Stimulated activated CD8-positive, alpha-beta memory T cell treated with anti-CD3 and anti-CD28 coated beads, Interleukin-15, amount 100 ng/mL, for 24 hours (primary cell): Measurements from ENCODE around the gene RNASEL.

Experiments used
- DNase-seq: peaks from one replicate; pipeline ENCODE4 v3.0.0-alpha.2; 2020; ENCODE audit warnings: low read depth

RNASEL gene

DNA sequence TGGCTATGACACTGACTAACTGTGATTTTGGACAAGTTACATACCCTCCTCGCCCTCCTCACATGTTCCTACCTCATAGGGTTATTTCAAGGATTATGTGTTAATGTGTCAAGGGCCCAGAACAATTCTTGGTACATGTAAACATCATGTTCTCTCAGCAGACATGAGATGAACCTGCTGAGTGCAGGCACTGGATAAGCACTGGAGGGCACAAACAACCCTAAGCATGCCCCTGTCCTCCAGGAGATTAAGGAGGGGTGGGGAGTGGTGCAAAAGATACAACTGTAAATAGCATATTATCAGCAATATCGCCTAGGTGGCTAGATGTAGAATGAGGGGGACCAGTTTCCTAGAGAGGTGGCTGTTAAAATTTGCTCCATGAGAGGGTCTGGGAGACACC is 32.9 kb upstream of the RNASEL start:
- DNase-seq = no peak

- no peak for DNase-seq
Measured at GRCh38 chr1:182620924-182621585, 32.0 kb upstream of the RNASEL start.

DNA sequence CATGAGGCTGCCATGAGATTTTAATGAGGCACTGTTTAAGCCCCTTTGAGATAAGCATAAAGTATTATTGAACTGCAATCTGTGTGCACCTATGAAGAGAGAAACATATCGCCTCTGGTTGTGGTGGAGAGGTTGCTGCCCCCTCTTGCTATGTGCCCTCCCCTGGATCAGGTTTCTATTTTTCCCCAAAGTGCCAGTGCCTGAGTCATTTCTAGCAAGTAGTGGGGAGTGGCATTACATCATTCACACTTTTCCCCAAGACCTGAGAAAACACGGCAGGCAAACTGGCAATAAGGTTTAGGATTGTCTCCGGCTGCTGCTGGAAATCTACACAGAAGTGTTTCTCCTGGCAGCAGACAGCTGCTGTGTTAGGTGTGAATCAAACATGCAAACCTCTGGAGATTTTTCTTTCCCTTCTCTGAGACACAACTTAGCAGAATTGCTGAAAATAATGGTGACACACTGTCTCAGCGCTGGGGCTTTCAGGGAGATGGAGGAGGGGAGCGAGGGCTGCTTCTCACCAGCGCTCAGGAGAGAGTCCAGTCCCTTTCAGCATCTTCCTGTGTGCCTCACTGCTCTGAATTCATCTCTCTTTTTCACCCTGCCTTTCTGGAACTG is 28.8 kb upstream of the RNASEL start:
- no peak for DNase-seq

- no peak for DNase-seq
Measured at GRCh38 chr1:182617014-182617429, 28.0 kb upstream of the RNASEL start.

DNA sequence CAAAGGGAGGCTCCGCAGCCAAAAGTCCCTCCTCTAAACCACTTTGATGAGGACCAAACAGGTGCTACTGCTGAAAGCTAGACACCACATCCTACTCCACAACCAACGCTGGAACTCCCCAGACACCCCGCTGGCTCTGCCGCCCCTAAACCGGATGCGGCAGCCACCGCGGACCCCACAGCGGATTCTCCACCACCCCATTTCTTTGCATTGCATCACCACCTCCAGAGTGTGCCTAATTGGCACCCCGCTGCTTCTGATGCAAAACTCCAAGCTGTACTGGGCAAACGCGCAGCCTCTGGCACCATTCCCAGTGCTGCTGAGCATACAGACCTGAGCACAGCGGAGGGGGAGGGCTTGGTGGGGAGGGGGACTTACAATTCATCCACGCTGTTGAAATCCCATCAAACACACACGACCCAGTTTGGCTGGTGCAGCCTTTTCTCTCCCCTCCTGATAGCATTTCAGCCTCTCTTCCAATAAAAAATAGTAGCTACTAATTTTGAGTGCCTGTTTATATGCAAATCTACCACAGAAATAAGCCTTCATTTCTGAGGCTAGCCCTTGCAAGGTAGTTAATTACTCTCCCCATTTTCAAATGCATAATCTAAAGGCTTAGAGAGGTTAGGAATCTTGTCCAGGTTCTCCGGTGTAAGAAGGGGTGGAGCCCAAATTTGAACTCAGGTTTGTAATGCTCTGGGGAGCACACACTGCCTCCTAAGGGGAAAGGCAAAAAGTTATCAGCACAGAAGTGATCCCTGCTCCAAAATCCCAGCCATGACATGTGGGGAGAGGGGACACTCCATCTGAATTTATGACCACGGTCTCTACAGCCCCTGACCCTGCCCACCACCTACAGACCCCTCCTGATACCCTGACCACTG is 27.3 kb upstream of the RNASEL start:
- peak; percentile 55 for DNase-seq

- DNase-seq = no peak
Measured at GRCh38 chr1:182615468-182616129, 26.5 kb upstream of the RNASEL start.

DNA sequence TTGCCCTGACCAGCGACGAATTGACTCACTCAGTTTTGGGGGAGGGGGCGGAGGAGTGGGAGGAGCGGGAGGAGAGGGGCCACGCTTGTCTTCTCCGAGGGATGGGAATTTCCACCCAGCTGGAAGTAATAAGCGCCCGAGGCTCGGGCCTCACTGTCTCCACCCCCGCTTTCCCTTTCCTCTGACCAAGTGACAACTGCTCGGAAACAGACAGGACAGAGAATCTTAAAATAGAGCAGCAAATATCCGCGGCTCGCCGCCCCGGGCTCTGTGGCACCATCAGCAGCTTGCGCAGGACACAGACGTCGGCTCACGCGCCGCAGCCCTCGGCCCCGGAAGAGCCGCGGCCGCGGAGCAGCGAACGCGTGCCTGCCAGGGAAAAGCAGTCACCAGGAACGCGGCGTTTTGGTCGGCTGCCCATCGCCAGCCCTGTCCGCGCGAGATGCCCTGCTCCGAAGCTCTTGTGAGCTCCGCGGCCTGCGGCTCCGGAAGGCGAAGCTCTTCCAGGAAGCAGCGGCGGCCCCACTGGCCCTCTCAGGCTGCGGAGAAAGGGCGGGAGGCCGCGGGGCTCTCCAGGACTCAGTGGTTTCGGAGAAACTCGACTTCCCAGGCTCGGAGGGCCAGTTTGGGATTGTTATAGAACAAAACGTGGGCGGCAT is 25.9 kb upstream of the RNASEL start:
- DNase-seq = no peak

DNA sequence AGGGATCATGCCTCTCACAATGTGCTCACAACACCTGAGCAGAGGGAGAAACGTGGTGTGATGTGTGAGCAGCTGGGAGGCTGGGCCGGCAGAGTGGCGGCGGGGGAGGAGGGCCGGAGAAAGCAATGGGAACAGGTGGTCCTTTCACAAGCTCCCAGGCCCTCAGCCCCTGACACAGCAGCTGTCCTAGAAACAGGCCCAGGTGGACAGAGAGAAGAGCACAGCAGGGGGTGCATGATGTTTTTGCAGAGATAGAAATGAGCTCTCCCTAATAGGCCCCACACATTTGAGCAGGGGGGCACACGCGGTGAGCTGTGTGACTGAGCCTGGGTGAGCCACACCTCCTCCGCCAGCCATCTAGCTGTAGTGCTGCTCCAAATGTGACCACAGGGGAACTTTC is 22.7 kb upstream of the RNASEL start:
- DNase-seq = no peak

GRCh38 chr1:182611326-182611725 is 22.3 kb upstream of the RNASEL start:
- no peak for DNase-seq

DNA sequence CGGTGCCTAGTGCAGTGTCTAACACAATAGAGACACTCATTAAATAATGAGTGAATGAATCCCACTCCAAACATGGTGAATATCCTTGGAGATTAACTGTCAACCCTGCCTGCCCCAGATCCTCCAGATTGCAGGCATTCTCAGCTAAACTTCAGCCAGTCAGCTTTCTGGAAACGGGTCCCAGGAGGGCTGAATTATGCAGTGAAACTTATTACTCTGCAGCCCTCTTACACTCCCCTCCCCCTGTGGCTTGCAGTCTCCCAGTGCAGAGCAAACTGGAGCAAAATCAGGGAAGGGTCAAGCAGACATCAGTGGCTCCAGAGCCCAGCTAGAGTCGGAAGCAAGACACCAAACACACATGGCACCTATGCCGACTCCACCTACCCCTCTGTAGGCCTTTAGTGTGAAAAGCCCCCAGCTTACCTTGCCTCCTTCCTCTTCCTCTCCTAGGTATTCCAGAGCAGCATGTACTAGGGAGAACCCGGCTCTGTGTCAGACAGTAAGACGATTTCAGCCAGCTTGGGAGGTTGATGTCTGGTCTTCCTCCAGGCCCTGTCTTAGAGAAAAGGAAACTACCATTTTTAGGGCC is 21.6 kb upstream of the RNASEL start:
- DNase-seq = no peak

- no peak for DNase-seq
Measured at GRCh38 chr1:182608845-182609610, 20.0 kb upstream of the RNASEL start.

GRCh38 chr1:182608236-182608635 is 19.2 kb upstream of the RNASEL start:
- no peak for DNase-seq

- no peak for DNase-seq
Measured at GRCh38 chr1:182607566-182607965, 18.5 kb upstream of the RNASEL start.

DNA sequence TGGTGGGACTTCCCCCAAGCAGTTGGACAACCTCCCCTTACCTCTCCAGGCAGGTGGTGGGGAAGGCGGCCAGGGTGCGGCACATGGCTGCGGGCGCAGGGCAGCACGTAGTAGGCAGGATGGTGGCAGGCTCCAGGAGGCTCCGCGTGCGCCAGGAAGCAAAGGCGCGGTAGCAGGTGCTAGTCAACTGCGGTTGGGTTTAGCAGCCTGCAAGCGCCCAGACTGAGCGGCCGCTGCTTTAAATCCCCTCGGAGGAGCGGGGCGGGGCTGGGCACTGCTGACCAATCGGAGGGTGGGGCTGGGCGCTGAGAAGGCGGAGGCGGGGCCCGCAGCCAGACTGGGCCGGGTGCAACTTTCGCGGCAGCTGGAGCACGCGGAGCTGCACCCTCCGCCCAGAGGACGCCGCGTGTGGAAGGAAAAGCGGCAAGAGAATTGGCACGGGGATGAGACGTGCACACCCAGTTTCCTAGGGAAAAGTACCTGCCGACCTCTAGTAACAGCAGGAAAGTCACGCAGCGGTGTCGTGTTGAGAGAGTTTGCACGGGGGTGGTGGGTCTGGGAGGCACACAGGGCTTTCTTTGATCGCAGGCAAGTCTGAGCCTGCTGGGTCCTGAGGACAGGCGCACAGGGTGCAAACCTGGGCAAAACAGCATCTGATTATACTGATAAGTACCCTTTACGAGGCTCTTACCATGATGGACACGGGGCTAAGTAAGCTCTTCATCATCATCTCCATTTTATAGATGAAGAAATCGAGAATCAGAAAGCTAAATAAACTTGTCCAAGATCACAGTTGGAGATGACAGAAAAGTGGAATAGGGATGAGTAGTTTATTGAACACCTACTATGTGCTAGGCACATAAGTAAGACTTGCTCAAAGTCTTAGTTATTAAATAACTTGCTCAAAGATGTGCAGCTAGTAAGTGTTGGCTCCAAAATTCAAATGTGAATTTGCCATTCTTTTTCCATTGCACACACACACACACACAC is 15.4 kb upstream of the RNASEL start, which contains the start of gene RGS16:
TSS of gene RGS16 (minus strand) at position 215 of the 990 bp plus-strand sequence. CDS start at position 85, 130 bp downstream.
- DNase-seq = peak; percentile 75

GRCh38 chr1:182603646-182604174 is 14.7 kb upstream of the RNASEL start:
- no peak for DNase-seq

GRCh38 chr1:182602935-182603645 is 14.0 kb upstream of the RNASEL start:
- DNase-seq = no peak

DNA sequence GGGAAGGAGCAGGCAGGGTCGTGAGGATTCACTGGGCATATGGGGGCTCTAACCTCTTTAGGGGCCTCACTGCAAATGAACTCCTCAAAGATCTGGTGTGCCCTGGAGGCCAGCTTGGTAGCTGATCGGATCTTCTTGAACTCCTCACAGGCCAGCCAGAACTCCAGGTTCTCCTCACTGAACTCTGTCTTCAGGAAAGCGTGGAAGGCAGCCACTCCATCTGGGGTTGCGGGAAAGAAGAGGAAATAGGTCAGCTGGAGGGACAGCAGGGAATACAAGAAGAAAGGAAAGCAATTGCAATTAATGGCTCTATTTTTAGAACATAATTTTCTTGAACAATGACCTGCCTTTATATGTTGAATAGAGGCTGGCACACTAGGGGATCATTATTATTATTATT is 12.9 kb upstream of the RNASEL start:
- no peak for DNase-seq

- DNase-seq = no peak
Measured at GRCh38 chr1:182601416-182601786, 12.3 kb upstream of the RNASEL start.
